Kasumi-1 (cell line): ENCODE data around the gene OXER1.

Experiments
- DNase-seq, 2 experiments: peaks; one replicate each; lab custom pipeline; 2025; lab: John Stamatoyannopoulos, UW

The OXER1 gene

GRCh38 chr2:42794271-42795046 is 30.5 kb upstream of the OXER1 start:
- no peak for DNase-seq

GRCh38 chr2:42793334-42794270 is 29.7 kb upstream of the OXER1 start:
- no peak for DNase-seq

GRCh38 chr2:42792583-42793333 is 28.8 kb upstream of the OXER1 start, which contains the start of gene HAAO:
Gene HAAO (minus strand): TSS chr2:42792583. CDS start chr2:42792536, 47 bp downstream.
- DNase-seq = peak in 1 of 2 experiments; percentile 9

- peak; percentile 76 to 79 for DNase-seq
Measured at GRCh38 chr2:42792087-42792582, 28.2 kb upstream of the OXER1 start.

- no peak for DNase-seq
Measured at GRCh38 chr2:42791606-42792005, 27.7 kb upstream of the OXER1 start.

GRCh38 chr2:42789751-42790150 is 25.8 kb upstream of the OXER1 start:
- DNase-seq = no peak

- no peak for DNase-seq
Measured at GRCh38 chr2:42788882-42789281, 24.9 kb upstream of the OXER1 start.

- no peak for DNase-seq
Measured at GRCh38 chr2:42788478-42788793, 24.5 kb upstream of the OXER1 start.

- DNase-seq = no peak
Measured at GRCh38 chr2:42787788-42788477, 24.0 kb upstream of the OXER1 start.

- no peak for DNase-seq
Measured at GRCh38 chr2:42787424-42787787, 23.5 kb upstream of the OXER1 start.

- DNase-seq = no peak
Measured at GRCh38 chr2:42786561-42787345, 22.8 kb upstream of the OXER1 start.

- no peak for DNase-seq
Measured at GRCh38 chr2:42784204-42784880, 20.4 kb upstream of the OXER1 start.

- DNase-seq = no peak
Measured at GRCh38 chr2:42783511-42783910, 19.6 kb upstream of the OXER1 start.

GRCh38 chr2:42781181-42781580 is 17.2 kb upstream of the OXER1 start:
- DNase-seq = no peak

GRCh38 chr2:42777883-42778805 is 14.2 kb upstream of the OXER1 start:
- DNase-seq = no peak

GRCh38 chr2:42775810-42776209 is 11.9 kb upstream of the OXER1 start:
- DNase-seq = peak; percentile 29 to 33

- DNase-seq = no peak
Measured at GRCh38 chr2:42775186-42775585, 11.3 kb upstream of the OXER1 start.

GRCh38 chr2:42771546-42772153 is 7.7 kb upstream of the OXER1 start:
- no peak for DNase-seq
